ENCODE measurements around the gene IGF2BP2. TPM values are rescaled to one million over a fixed set of nuclear protein-coding genes. Genes with fewer than 3 reads are reported as not detected.

IGF2BP2 gene
- total RNA-seq, 1 donor from 2014 or later = 187 TPM

- Mint-ChIP-seq H3K4me3 (ENCODE audit: low read depth) (no peak overlapping the region), H3K9me3 (ENCODE audit: low read depth) (no peaks in the 10 kb centered on the region), H3K27ac (peak overlapping the region; percentile 21), H3K36me3 (ENCODE audit: insufficient read depth) (peaks cover 21% of the 10 kb centered on the region), H3K27me3 (no peaks in the 10 kb centered on the region), H3K4me1 (ENCODE audit: low read depth) (peaks cover 61% of the 10 kb centered on the region)
- no peak for DNase-seq (ENCODE audit: low spot score, unreplicated experiment)
- no peak for TF ChIP-seq CTCF (IDR thresholded peaks at IDR 0.05; ENCODE audit: unreplicated experiment)
These were observed 65.9 kb downstream of the IGF2BP2 start for GRCh38 chr3:185758912-185759311.

GRCh38 chr3:185757176-185757575, 67.7 kb downstream of the IGF2BP2 start:
- no peak for TF ChIP-seq CTCF (IDR thresholded peaks at IDR 0.05; ENCODE audit: unreplicated experiment)
- no peaks in the 10 kb centered on the region for H3K27me3 Mint-ChIP-seq
- H3K4me3 Mint-ChIP-seq (ENCODE audit: low read depth) = no peak overlapping the region
- H3K27ac Mint-ChIP-seq = no peak overlapping the region
- no peaks in the 10 kb centered on the region for H3K9me3 Mint-ChIP-seq (ENCODE audit: low read depth)
- no peak for DNase-seq (ENCODE audit: low spot score, unreplicated experiment)
- peaks cover 51% of the 10 kb centered on the region for H3K4me1 Mint-ChIP-seq (ENCODE audit: low read depth)
- peaks cover 30% of the 10 kb centered on the region for H3K36me3 Mint-ChIP-seq (ENCODE audit: insufficient read depth)

GRCh38 chr3:185756477-185756876, 68.4 kb downstream of the IGF2BP2 start:
- no peak for DNase-seq (ENCODE audit: low spot score, unreplicated experiment)
- H3K27ac Mint-ChIP-seq = no peak overlapping the region
- H3K4me3 Mint-ChIP-seq (ENCODE audit: low read depth) = no peak overlapping the region
- H3K9me3 Mint-ChIP-seq (ENCODE audit: low read depth) = no peaks in the 10 kb centered on the region
- H3K36me3 Mint-ChIP-seq (ENCODE audit: insufficient read depth) = peaks cover 33% of the 10 kb centered on the region
- H3K27me3 Mint-ChIP-seq = no peaks in the 10 kb centered on the region
- peaks cover 49% of the 10 kb centered on the region for H3K4me1 Mint-ChIP-seq (ENCODE audit: low read depth)
- no peak for TF ChIP-seq CTCF (IDR thresholded peaks at IDR 0.05; ENCODE audit: unreplicated experiment)

GRCh38 chr3:185754920-185755319, 69.9 kb downstream of the IGF2BP2 start:
- Mint-ChIP-seq H3K9me3 (ENCODE audit: low read depth) (no peaks in the 10 kb centered on the region), H3K4me1 (ENCODE audit: low read depth) (peaks cover 40% of the 10 kb centered on the region), H3K4me3 (ENCODE audit: low read depth) (no peak overlapping the region), H3K27me3 (no peaks in the 10 kb centered on the region), H3K36me3 (ENCODE audit: insufficient read depth) (peaks cover 33% of the 10 kb centered on the region), H3K27ac (no peak overlapping the region)
- no peak for TF ChIP-seq CTCF (IDR thresholded peaks at IDR 0.05; ENCODE audit: unreplicated experiment)
- no peak for DNase-seq (ENCODE audit: low spot score, unreplicated experiment)

- Mint-ChIP-seq H3K27me3 (no peaks in the 10 kb centered on the region), H3K27ac (no peak overlapping the region), H3K36me3 (ENCODE audit: insufficient read depth) (peaks cover 35% of the 10 kb centered on the region), H3K4me1 (ENCODE audit: low read depth) (peaks cover 30% of the 10 kb centered on the region), H3K4me3 (ENCODE audit: low read depth) (no peak overlapping the region), H3K9me3 (ENCODE audit: low read depth) (no peaks in the 10 kb centered on the region)
- TF ChIP-seq CTCF (IDR thresholded peaks at IDR 0.05; ENCODE audit: unreplicated experiment) = no peak
- DNase-seq (ENCODE audit: low spot score, unreplicated experiment) = no peak
These were observed 71.5 kb downstream of the IGF2BP2 start for GRCh38 chr3:185753354-185753753.
